ENCODE measurements around the gene MAN1A2.
"Not testable (repeated sequence)": the region's sequence is repeated elsewhere in the genome, so short reads cannot be mapped to it uniquely, and the experiment has no call there.

The MAN1A2 gene

DNA sequence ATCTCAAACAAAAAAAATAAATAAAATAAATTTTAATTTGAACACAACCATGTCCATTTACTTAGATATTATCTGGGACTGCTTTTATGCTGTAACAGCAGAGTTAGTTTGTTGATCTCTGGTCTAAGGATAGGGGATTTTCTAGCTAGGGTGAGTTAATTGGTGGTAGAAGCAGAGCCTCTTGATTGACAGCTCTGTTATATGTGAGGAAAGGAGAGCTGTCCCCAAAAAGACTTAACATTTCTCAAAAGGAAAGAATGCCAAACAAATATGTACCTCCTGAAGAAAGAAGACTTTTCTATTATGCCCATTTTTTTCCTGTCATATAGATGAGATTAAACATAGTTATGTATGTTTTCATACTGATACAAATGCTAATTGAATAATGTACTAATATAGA, 37.8 kb downstream of the MAN1A2 start:
- DNase-seq = no peak

DNA sequence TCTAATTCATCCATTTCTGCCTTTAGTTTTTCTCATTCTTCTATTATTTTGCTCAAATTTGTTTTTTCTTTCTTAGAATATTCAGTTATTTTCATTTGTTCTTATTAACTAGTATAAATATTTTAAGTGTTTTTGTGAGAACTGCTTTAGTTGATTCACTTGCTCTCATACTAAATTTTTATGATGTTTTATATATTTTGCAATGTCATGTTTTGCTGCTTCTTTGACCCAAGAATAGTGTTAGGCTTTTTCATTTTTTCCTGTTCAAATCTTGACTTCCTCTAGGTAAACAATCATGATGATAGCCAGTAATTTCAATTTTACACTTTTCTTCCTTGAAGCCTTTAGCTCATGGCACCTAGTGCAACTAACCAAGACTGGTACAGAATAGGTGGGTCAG, 45.2 kb downstream of the MAN1A2 start:
- no peak for DNase-seq

DNA sequence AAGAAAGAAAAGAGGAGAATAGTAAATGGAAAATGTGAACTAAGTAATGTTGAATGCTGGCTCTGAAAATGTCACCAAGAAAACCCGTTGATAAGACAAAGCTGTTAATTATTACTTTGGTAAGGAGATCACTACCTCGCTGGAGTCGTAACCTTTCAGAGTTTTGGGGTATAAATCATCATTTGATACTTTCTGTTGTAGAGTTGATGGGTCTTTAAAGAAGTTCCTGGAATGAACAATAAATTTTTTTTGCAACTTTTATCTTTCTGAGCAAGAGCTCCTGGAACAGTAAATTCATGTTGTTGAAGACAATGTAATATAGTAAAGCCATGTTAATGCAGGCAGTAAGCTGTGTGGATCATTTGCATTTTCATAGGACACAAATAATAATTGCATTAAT, 46.2 kb downstream of the MAN1A2 start:
- DNase-seq = no peak

DNA sequence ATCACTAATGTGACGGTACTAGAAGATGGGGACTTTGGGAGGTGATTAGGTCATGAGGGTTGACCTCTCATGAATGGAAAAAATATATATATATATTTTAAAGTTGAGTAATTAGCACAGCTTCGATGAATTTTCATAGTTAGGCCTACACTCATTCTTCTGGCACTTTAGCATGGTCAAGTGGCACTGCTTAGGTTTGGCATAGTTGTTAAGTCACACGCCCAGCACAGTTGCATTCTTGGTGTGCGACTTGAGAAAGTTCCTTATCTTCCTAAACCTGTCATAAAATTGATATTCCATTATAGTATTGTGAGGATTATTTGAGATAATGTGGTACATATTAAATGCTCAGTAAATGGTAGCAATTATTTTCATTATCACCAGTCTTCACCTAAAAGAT, 47.7 kb downstream of the MAN1A2 start:
- DNase-seq = no peak

DNA sequence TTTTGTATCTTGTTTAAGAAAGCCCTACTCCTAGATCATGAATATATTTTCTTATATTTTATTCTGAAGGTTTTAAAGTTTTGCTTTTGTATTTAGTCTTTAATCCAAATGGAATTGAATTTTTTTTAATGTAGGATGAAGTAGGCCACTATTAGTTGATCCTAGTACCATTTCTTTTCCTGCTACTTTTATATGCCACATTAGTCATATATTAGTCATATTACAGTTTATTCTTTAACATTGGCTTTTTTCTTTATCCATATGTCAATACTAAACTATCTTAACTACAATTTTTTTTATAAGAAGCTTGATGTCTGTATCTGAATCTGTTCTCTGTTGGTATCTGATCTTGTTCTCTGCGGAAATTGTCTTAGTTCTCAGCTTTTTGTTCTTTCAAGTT, 48.8 kb downstream of the MAN1A2 start:
- no peak for DNase-seq

DNA sequence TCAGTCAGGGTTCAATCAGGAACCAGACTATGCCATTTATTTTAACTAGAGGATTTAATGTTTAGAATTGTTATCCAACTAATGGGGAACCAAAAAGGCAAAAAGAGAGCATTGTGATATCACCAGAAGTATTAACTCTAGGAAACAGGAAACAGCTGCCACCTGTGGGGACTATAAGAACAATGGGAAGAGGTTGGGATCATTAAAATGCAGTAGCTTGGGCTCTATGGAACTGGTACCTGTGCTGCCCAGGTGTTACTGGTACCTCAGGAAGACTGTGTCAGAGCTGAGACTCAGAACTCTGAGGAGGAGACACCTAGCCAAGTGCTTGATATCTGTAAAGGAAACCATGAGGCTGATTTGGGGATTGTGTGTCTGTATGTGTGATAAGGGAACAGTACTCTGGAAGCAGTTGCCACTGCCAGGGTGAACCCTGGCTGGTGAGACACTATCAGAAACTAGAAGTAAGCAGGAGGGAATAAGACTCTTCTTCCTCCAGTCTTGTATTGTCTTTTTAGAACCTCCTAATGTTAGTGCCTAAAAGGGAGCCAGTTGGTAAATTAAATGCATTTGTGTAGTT, 49.4 kb downstream of the MAN1A2 start:
- DNase-seq = no peak

DNA sequence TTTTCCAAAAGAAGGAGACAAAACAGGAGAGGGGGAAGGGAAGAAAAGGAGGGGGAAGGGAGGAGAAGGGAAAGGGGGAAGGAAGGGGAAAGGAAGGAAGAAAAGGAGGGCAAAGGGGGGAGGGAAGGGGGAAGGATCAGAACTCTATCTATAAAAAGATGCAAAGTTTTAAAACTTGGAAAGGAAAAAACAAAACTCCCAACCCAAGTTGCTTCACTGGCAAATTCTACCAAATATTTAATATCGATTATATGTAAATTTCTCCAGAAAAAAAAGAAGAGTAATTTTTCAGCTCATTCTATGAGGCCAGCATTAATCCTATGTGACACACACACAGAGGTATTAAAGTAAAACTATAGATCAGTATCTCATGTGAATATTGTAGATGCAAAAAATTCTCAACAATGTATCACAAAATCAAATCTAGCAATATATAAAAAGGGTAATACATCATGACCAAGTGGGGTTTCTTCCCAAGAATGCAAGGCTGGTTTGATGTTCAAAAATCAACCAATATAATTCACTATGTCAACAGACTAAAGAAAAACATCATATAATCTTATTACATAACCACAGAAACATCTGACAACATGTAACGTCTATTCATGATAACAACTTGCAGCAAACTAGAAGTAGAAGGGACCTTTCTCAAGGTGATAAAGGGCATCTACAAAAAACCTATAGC, 57.9 kb downstream of the MAN1A2 start:
- no peak for DNase-seq

DNA sequence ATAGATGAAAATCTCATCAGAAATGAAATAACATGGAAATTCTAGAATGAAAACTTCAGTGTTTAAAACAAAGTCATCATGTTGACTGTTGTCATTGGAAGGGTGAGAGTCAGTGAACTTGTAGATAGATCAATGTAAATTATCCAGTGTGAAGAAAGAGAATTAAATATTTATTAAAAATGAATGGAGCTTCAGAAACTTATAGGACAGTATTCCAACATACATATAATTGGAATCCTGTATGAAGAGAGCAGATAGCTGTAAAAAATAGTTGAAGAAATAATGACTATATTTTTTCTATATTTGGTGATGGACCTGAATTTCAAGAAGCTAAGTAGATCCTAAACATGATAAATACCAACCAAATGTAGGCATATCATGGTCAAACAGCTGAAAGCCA, 60.0 kb downstream of the MAN1A2 start:
- DNase-seq = no peak

DNA sequence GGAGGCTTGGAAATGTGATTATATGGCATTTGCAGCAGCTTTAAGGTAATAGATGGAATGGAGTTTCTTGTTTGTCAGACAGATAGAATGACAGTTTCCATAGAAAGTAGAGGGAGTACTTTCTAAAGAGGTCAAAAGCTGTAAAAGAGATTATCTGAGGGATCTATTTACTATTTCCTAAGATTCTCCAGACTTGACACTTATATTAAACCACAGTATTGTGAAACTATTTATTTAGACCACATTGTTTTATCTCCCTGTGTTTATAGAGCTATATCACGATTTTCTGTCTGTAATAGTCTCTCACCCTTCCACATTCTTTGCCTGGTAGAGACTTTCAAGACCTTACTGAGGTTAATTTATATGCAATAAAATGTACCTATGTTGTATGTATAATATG, 66.7 kb downstream of the MAN1A2 start:
- DNase-seq = no peak

DNA sequence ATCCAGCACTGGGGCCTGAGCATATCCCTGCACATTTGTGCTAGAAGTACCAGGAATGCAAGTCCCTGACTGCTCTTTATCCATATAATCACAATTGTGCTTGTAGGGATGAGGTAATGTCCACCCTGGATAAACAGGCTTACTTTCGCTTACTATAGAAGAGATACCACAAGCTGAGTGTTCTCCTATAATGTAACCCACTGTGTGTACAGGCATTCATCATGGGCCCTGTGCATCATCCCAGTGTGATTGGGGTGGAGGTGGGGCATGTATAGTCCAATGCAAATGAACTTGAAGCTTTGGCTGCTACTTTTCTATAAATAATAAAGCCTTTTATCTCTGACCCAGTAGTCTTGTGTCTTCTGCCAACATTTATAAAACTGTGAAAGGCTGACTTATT, 69.3 kb downstream of the MAN1A2 start:
- no peak for DNase-seq

DNA sequence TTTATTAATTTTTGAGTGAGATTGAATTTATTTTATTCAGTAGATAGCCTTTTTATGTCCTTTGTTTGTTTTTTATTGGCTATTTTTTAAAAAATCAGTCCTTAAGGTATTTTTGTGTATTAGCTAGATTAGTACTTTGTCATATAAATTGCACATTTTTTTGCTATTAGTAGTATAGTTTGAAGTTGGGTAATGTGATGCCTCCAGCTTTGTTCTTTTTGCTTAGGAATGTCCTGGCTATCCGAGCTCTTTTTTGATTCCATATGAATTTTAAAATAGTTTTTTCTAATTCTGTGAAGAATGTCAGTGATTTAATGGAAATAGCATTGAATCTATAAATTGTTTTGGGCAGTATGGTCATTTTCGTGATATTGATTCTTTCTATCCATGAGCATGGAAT, 80.4 kb downstream of the MAN1A2 start:
- DNase-seq = no peak

DNA sequence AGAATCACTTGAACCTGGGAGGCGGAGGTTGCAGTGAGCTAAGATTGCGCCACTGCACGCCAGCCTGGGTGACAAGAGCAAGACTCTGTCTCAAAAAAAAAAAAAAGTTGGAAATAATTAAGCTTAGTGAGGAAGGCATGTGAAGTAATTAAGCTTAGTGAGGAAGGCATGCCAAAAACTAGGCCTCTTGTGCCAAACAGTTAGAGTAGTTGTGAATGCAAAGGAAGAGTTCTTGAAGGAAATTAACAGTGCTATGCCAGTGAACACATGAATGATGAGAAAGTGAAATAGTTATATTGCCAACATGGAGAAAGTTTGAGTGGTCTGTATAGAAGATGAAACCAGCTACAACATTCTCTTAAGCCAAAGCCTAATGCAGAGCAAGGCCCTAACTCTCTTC, 85.0 kb downstream of the MAN1A2 start:
- DNase-seq = no peak

DNA sequence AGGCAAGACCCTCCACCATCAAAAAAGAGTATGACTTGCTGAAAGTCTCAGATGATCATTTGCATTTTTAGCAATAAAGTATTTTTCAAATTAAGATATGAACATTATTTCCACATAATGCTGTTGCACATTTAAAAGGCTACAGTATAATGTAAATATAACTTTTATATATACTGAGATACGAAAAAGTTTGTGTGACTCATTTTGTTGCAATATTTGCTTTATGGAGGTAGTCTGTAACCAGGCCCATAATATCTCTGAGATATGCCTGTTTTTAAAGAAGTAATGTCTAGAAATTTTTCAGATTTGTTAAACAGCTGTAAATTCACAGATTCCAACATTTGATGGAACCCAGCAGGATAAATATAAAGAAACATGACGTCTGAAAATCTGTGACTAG, 86.7 kb downstream of the MAN1A2 start:
- DNase-seq = no peak

DNA sequence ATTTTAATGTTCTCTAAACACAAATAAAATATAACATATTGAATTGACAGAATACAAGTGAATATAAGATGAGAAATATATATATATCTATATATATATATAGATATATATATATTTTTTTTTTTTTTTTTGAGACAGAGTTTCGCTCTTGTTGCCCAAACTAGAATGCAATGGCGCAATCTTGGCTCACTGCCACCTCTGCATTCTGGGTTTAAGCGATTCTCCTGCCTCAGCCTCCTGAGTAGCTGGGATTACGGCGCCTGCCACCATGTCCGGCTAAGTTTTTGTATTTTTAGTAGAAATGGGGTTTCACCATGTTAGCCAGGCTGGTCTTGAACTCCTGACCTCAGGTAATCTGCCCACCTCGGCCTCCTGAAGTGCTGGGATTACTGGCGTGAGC, 91.2 kb downstream of the MAN1A2 start:
- not testable (repeated sequence) for DNase-seq

DNA sequence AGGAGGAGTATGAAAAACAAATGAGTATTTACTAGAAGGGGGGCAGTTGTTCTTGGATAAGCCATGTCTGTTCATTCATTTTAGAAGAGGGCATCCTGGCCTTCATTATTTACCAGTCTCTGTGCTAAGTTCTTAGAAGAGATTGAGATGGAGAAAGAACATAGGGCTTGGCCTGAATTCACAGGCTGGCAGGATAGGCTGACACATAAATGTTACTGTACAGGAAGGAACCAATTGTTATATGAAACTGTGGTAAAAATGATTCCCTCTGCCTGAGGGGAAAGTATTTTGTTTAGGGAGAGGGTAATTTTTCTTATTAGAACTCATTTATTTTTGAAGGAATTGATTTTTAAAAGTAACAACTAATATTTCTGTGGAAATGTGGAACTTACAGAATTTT, 99.5 kb downstream of the MAN1A2 start:
- no peak for DNase-seq

DNA sequence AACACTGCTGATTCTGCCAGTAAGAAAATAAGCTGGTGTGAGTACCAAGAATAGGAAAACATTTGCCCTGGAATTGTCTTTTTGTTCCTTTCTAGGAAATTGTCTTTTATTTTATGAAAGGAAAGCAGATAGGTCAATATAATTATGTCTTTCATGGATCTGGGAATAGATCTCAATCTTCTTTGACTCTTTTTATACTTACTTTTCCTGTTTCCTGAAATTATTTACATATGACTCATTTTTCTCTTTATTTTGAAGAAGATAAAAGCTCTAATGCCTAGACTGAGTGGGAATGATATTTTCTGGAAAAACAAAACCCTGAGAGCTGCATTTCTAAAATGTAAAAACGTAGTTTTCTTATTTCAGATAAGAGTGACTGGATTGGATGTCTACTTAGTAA, 100.1 kb downstream of the MAN1A2 start:
- no peak for DNase-seq

DNA sequence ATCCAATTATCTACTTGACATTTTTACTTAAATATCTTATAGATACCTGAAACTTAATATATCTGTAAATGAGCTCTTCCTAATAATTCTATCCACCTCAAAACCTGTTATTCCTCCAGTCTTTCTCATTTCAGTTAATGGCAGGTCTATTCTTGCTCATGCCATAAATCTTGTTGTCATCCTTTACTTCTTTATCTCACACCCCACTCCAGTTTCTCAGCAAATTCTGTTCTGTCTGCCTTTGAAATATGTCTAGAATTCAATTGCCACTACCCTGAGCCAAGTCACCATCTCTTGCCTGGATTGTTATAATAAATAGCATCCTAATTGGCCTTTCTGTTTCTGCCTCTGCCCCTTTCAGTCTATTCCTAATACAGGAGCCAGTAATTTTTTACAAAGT, 105.8 kb downstream of the MAN1A2 start:
- no peak for DNase-seq

DNA sequence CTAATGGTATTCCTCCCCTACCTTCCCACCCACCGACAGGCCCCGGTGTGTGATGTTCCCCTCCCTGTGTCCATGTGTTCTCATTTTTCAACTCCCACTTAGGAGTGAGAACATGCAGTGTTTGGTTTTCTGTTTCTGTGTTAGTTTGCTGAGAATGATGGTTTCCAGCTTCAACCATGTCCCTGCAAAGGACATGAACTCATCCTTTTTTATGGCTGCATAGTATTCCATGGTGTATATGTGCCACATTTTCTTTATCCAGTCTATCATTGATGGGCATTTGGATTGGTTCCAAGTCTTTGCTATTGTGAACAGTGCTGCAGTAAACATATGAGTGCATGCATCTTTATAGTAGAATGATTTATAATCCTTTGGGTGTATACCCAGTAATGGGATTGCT, 108.2 kb downstream of the MAN1A2 start:
- DNase-seq = not testable (repeated sequence)

DNA sequence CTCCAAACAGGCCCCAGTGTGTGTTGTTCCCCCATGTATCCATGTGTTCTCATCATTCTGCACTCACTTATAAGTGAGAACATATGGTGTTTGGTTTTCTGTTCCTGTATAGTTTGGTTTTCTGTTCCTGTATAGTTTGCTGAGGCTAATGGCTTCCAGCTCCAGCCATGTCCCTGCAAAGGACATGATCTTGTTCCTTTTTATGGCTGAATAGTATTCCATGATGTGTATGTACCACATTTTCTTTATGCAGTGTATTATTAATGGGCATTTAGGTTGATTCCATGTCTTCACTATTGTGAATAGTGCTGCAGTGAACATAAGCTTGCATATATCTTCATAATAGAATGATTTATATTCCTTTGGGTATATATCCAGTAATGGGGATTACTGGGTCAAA, 111.8 kb downstream of the MAN1A2 start:
- no peak for DNase-seq

DNA sequence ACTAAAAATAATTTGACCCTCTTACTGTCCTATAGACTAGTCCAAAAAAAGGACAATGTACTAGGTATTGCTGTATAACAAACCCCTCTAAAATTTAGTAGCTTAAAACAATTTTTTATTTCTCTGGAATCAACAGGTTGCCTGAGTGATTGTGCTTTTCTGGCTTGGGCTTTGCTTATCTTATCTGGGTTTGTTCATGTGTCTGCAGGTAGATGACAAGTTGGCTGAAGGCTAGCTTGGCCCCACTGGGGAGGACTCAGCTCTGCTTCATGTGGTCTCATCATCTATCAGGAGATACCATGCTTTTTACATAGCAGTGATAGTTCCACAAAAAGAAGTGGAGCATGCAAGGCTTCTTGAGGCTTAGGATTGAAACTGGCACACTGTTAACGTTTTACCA, 114.2 kb downstream of the MAN1A2 start:
- DNase-seq = no peak

DNA sequence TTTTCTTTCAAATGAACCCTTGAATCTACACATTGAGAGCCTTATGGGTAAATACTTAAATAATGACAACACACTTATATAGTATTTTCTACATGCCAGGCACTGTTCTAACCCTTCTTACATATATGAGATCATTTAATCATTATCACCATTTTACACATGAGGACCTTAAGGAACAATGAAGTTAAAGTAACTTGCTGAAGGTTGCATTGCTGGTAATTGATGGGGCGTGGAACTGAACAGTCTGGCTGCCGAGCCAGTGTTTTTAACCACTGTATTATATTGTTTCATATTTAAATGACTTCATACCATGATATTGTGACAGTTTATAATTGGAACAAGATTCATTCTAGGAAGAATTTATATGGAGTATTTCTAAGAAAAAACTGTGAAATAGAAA, 126.7 kb downstream of the MAN1A2 start:
- no peak for DNase-seq

DNA sequence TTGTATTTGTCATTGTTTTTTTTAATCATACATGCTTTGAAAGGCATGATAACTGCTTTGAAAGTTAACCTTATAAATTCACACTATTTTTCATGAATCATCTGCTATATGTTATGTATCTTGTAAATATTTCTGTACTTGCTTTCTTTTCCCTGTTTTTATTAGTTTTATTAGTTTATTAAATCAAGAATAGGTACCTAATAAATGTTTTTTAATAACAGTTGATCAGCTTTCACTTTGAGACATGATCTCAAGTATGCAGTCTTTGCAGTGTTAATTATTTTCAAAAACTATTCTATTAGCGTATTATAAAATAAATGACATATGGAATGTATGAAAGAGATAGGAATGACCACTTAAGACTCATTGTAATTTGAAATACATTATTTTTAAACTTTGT, 127.8 kb downstream of the MAN1A2 start:
- DNase-seq = no peak

DNA sequence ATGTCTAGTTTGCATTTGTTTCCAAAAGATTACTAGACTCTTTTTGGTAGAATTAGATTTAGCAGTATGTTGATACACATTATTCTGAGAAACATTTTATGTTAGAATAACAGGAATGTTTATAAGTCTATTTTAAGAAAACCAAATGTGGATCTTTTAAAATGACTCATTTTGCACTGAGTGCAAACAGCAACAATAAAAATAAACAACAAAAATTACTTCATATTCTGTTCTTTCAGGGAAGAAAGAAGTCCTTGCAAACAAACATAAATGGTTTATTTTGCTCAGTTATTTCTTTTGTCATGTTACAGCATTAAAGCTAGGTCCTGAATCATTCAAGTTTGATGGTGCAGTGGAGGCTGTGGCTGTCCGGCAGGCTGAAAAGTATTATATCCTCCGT, 131.8 kb downstream of the MAN1A2 start:
- DNase-seq = no peak

DNA sequence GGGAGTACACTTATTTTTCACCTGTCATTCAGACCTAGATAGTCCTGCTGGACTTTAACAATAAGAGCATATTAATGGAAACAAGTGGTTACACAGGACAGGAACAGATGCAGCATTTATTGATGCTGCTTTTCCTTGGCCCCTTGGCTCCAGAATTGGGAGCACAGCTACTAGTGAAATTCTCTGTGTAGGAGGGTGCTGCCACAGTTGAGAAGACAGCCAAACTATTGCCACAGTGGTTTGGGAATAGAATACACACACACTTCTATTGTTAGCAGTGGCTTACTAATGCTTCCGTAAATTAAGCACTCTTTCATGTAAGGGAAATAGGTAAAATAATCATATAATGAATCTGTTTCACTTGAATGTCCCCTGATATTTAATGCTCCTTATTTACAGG, 133.3 kb downstream of the MAN1A2 start:
- no peak for DNase-seq

DNA sequence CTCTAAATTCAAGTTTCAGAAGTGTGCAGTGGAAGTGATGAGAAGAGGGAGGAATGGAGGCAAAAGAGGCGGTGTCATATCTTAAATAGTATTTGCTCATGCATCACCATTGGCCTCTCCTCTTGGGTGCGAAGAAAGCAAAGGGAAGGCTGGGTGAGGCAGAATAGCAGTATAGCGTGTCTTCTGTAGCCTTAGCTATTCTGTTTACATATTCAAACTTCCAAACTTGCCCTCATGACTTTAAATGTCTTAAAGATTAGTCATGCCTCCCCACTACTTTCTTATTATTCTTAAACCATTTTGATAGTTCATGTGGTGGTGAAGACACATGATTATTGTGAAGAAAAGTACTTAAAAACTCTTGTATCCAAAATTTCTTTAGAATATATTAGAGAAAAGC, 134.0 kb downstream of the MAN1A2 start:
- no peak for DNase-seq
